Esophagus mucosa (tissue), 1 donor: ENCODE data around the gene LSM3. TPM values are rescaled to one million over a fixed set of nuclear protein-coding genes. Genes with fewer than 3 reads are reported as not detected.

Source experiments
- ATAC-seq: fragments of 200-7000 bp; cut with Tn5 transposase; one replicate; pipeline ENCODE4 v1.9.1; 2020
- total RNA-seq: library from RNA; stranded (reverse); gene quantifications from one replicate; pipeline ENCODE4 v1.2.4, GENCODE V29; 2023
- donor health status: DM: yes; HTN: yes; CAD: no.

LSM3 gene
- total RNA-seq, 1 donor from 2014 or later: 10.3 TPM

GRCh38 chr3:14158370-14158769, 20.2 kb upstream of the LSM3 start:
- no peak for ATAC-seq

- no peak for ATAC-seq
Measured at GRCh38 chr3:14159426-14159825, 19.2 kb upstream of the LSM3 start.

- no peak for ATAC-seq
Measured at GRCh38 chr3:14161282-14161681, 17.3 kb upstream of the LSM3 start.

GRCh38 chr3:14162178-14162577, 16.4 kb upstream of the LSM3 start:
- no peak for ATAC-seq

GRCh38 chr3:14166877-14167603, 11.6 kb upstream of the LSM3 start:
- ATAC-seq: no peak

GRCh38 chr3:14169435-14169834, 9.2 kb upstream of the LSM3 start:
- ATAC-seq: no peak

- no peak for ATAC-seq
Measured at GRCh38 chr3:14169871-14170270, 8.7 kb upstream of the LSM3 start.

GRCh38 chr3:14170531-14171159, 8.0 kb upstream of the LSM3 start:
- no peak for ATAC-seq

GRCh38 chr3:14172496-14172895, 6.1 kb upstream of the LSM3 start:
- ATAC-seq: no peak

- no peak for ATAC-seq
Measured at GRCh38 chr3:14174483-14174882, 4.1 kb upstream of the LSM3 start.

- ATAC-seq: no peak
Measured at GRCh38 chr3:14175383-14176037, 3.1 kb upstream of the LSM3 start.

- ATAC-seq: peak; percentile 25
Measured at GRCh38 chr3:14177580-14178246, 904 bp upstream of the LSM3 start.

- no peak for ATAC-seq
Measured at GRCh38 chr3:14179114-14179465, 473 bp downstream of the LSM3 start.

GRCh38 chr3:14179795-14180194, 1.2 kb downstream of the LSM3 start:
- ATAC-seq: no peak

- ATAC-seq: no peak
Measured at GRCh38 chr3:14181253-14181652, 2.6 kb downstream of the LSM3 start.

GRCh38 chr3:14183015-14183577, 4.5 kb downstream of the LSM3 start:
- ATAC-seq: no peak

- no peak for ATAC-seq
Measured at GRCh38 chr3:14186854-14187458, 8.3 kb downstream of the LSM3 start.

- no peak for ATAC-seq
Measured at GRCh38 chr3:14188041-14188754, 9.6 kb downstream of the LSM3 start.

GRCh38 chr3:14194865-14195264, 16.2 kb downstream of the LSM3 start:
- no peak for ATAC-seq

- ATAC-seq: peak; percentile 94
Measured at GRCh38 chr3:14199641-14200040, 21.0 kb downstream of the LSM3 start.

- no peak for ATAC-seq
Measured at GRCh38 chr3:14200276-14200675, 21.7 kb downstream of the LSM3 start.

- ATAC-seq: no peak
Measured at GRCh38 chr3:14200841-14201240, 22.2 kb downstream of the LSM3 start.
